Naive B cell (primary cell): ENCODE data around the gene SMAD7. TPM values are rescaled to one million over a fixed set of nuclear protein-coding genes. Genes with fewer than 3 reads are reported as not detected.
A peak's percentile ranks its signal among the peaks of the same experiment; 100 is the strongest.
"Not testable (repeated sequence)": the region's sequence is repeated elsewhere in the genome, so short reads cannot be mapped to it uniquely, and the experiment has no call there.

Source experiments
- ATAC-seq, 2 donors: fragments of 150-1000 bp; cut with Tn5 transposase; 2 replicates each; pipeline ENCODE4 v1.10.0; 2021; ENCODE audit warnings: low read depth in 2 of 2, mild to moderate bottlenecking in 2 of 2, moderate library complexity in 2 of 2
- DNase-seq: peaks from one replicate; pipeline ENCODE4 v3.0.0; 2022
- H3K27ac Mint-ChIP-seq, 6 donors: one replicate each; pipeline ENCODE4 v1.8.0; 2020 to 2022; ENCODE audit warnings: mild to moderate bottlenecking in 6 of 6, mixed read lengths in 6 of 6, moderate library complexity in 5 of 6, inconsistent platforms in 2 of 6
- H3K27me3 Mint-ChIP-seq, 3 donors: one replicate each; pipeline ENCODE4 v1.8.0; 2021 to 2022; ENCODE audit warnings: mixed read lengths in 3 of 3, mild to moderate bottlenecking in 1 of 3
- H3K36me3 Mint-ChIP-seq, 2 donors: one replicate each; pipeline ENCODE4 v1.8.0; 2020 to 2022; ENCODE audit warnings: mixed read lengths in 2 of 2, inconsistent platforms in 1 of 2, mild to moderate bottlenecking in 1 of 2
- H3K4me1 Mint-ChIP-seq, 3 donors: one replicate each; pipeline ENCODE4 v1.8.0; 2020 to 2022; ENCODE audit warnings: mixed read lengths in 3 of 3, inconsistent platforms in 1 of 3, mild to moderate bottlenecking in 1 of 3, moderate library complexity in 1 of 3
- H3K4me3 Mint-ChIP-seq, 8 donors: one replicate each; pipeline ENCODE4 v1.8.0; 2020 to 2022; ENCODE audit warnings: mild to moderate bottlenecking in 8 of 8, mixed read lengths in 8 of 8, moderate library complexity in 8 of 8, inconsistent platforms in 2 of 8
- H3K9me3 Mint-ChIP-seq, 7 donors: one replicate each; pipeline ENCODE4 v1.8.0; 2020 to 2022; ENCODE audit warnings: mixed read lengths in 7 of 7, mild to moderate bottlenecking in 5 of 7, inconsistent platforms in 2 of 7, moderate library complexity in 1 of 7
- polyA plus RNA-seq, 6 donors: library from polyadenylated mRNA; unstranded; fragments of 300-500 nt; fragmentation: Illumina TruSeq; gene quantifications; one replicate each; pipeline ENCODE4 v1.2.3, GENCODE V29; 2021; ENCODE audit warnings: low read depth in 6 of 6

SMAD7 gene
- polyA plus RNA-seq, 6 donors from 2014 or later: 0.47 to 3.7 (median 1.6) TPM

DNA sequence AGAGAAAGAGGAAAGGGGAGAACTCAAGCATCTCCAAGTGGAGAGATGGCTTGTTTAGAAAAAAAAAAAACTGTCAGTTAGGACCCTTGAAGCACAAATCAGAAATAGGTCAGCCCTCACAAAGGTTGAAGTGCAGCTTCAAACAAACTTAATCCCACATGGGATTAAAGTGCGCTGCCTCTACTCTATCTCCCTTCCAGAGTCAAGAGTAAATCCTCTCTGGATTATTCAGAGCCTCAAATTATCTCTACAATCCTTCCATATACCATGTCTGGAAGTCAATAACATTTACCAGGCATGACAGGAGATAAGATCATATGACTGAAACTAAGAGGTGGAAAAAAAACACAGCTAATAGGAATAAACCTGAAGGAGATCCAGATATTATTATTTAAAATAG is 69.8 kb downstream of the SMAD7 start:
- Mint-ChIP-seq H3K27me3 (peaks cover 0 to 7% (median 7%) of the 10 kb centered on the region in 3 donors), H3K27ac (no peak overlapping the region)

DNA sequence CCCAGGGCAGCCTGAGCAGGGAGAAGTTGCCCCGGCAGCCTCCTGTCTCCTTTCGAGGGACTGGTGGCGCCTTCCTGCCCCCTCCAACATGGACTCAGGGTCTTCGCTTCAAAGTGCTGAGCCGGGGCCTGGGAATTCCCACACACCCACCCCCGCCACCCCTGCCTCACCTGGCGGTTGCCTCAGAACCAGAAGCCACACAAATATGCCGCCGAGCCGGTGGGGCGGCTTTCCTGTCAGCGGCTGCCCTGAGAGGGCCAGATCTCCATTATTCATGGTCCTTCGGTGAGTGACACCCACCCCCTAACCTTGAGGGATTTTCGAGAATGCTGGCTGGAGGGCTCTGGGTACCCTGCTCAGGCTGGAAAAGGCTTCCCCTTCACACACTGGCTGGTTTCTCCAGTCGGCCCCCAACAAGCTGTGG is 71.7 kb downstream of the SMAD7 start:
- no peak for ATAC-seq
- no peak overlapping the region for H3K27ac Mint-ChIP-seq
- peaks cover 0 to 4% (median 0%) of the 10 kb centered on the region in 7 donors for H3K9me3 Mint-ChIP-seq
- peaks cover 0 to 2% (median 0%) of the 10 kb centered on the region in 3 donors for H3K4me1 Mint-ChIP-seq
- no peaks in the 10 kb centered on the region for H3K36me3 Mint-ChIP-seq
- no peak for DNase-seq
- no peak overlapping the region for H3K4me3 Mint-ChIP-seq
- peaks cover 0 to 7% (median 7%) of the 10 kb centered on the region in 3 donors for H3K27me3 Mint-ChIP-seq

More for the DNA sequence above, 69.8 kb downstream of the SMAD7 start:
- Mint-ChIP-seq H3K4me3 (no peak overlapping the region), H3K4me1 (peaks cover 0 to 4% (median 0%) of the 10 kb centered on the region in 3 donors), H3K36me3 (no peaks in the 10 kb centered on the region), H3K9me3 (peaks cover 0 to 4% (median 0%) of the 10 kb centered on the region in 7 donors)
- DNase-seq (no peak), ATAC-seq (no peak)

DNA sequence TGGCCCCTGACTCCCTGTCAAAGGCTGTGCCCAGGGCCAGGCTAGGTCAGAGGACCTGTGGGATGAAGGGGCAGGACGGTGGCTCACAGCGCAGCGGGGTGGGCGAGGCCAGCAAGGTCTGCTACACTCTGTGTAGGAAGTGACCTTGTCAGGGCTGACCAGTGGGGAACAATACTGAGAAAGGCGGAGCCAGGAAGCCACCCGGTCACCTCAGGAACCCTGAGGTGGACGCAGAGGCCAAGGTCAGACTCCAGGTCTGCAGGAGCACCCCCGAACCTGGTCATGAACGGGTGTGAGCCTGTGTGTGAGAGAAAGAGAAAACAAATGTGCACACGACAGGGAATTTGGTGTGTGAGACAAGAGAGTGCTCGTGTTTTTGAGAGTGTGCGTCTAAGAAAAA is 72.3 kb downstream of the SMAD7 start:
- peak overlapping the region in 1 of 6 donors; percentile 25 for H3K27ac Mint-ChIP-seq
- DNase-seq (no peak), ATAC-seq (no peak)
- H3K4me1 Mint-ChIP-seq: peaks cover 0 to 2% (median 0%) of the 10 kb centered on the region in 3 donors
- peaks cover 0 to 4% (median 0%) of the 10 kb centered on the region in 7 donors for H3K9me3 Mint-ChIP-seq
- H3K36me3 Mint-ChIP-seq: no peaks in the 10 kb centered on the region
- peaks cover 0 to 7% (median 7%) of the 10 kb centered on the region in 3 donors for H3K27me3 Mint-ChIP-seq
- no peak overlapping the region for H3K4me3 Mint-ChIP-seq

DNA sequence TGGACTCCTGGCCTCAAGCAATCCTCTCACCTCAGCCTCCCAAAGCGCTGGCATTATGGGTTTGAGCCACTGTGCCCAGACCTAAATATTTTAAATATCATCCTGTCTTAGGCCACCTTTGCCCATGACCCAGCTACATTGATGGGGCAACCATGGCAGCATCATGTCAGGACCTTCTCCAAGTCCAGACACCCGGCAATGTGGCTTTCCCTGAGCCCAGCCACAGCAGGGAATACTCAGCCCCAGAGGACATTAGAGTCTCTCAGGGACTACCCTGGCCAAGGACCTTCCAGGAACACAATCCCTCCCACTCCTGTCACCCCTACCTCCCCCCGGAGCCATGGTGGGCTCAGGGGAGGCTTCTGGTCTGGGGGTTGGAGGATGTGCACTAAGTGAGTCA is 72.8 kb downstream of the SMAD7 start:
- Mint-ChIP-seq H3K36me3 (no peaks in the 10 kb centered on the region), H3K9me3 (peaks cover 0 to 4% (median 0%) of the 10 kb centered on the region in 7 donors), H3K4me1 (peaks cover 0 to 2% (median 0%) of the 10 kb centered on the region in 3 donors), H3K27me3 (peaks cover 3 to 7% (median 7%) of the 10 kb centered on the region in 3 donors), H3K4me3 (no peak overlapping the region), H3K27ac (no peak overlapping the region)
- no peak for DNase-seq
- ATAC-seq: no peak

DNA sequence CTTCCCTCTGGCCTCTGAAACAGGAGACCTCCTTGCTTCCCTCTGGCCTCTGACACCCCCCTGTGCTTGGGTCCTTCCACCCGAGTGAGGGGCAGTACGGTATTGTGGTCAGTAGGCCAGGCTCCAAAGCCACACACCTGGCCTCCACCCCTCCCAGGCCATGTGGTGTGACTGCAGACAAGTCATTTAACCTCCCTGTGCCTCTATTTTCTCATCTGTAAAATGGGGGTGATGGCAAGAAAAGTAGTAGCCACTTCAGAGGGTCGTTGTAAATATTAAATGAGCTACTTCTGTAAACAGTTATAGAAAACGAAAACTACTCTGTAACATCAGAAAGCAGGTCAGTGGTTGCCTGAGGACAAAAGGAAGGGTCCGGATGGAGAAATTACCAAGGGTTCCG is 74.2 kb downstream of the SMAD7 start:
- DNase-seq: no peak
- H3K4me3 Mint-ChIP-seq: no peak overlapping the region
- no peak for ATAC-seq

DNA sequence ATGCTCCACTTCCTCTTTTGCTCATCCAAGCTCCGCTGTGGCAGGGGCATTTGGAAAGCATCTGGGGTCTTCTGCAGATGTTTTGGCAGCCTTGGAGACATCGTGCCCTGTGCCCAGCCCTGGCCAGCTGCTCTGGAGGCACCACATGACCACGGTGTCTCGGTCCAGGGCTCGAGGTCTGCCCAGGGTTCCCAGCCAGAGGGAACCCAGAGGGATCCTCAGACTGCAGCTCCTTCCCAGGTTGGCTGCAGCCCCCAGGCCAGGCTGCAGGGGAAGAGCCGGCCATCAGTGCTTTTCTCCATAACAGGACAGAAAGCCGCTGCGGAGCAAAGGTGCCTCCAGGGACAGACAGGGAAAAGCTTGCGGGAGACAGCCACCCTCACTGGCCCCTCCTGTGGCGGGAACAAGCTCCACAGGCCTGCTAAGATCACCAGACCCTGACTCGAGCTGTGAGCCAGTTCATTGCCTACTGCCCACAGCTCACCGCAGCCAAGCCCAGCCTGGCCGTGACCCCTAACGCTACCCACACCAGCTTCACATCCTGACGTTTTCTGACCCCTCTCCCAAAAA is 74.7 kb downstream of the SMAD7 start:
- peaks cover 4 to 7% (median 7%) of the 10 kb centered on the region in 3 donors for H3K27me3 Mint-ChIP-seq
- ATAC-seq: no peak
- peaks cover 7 to 12% (median 7%) of the 10 kb centered on the region in 3 donors for H3K4me1 Mint-ChIP-seq
- H3K4me3 Mint-ChIP-seq: peak overlapping the region in 1 of 8 donors; percentile 22
- no peaks in the 10 kb centered on the region for H3K36me3 Mint-ChIP-seq
- peaks cover 0 to 4% (median 0%) of the 10 kb centered on the region in 7 donors for H3K9me3 Mint-ChIP-seq
- no peak for DNase-seq
- H3K27ac Mint-ChIP-seq: peak overlapping the region in 1 of 6 donors; percentile 64

More for the DNA sequence above, 74.2 kb downstream of the SMAD7 start:
- Mint-ChIP-seq H3K9me3 (peaks cover 0 to 4% (median 0%) of the 10 kb centered on the region in 7 donors), H3K4me1 (peaks cover 4 to 7% (median 7%) of the 10 kb centered on the region in 3 donors), H3K36me3 (no peaks in the 10 kb centered on the region), H3K27me3 (peaks cover 4 to 7% (median 7%) of the 10 kb centered on the region in 3 donors), H3K27ac (no peak overlapping the region)

DNA sequence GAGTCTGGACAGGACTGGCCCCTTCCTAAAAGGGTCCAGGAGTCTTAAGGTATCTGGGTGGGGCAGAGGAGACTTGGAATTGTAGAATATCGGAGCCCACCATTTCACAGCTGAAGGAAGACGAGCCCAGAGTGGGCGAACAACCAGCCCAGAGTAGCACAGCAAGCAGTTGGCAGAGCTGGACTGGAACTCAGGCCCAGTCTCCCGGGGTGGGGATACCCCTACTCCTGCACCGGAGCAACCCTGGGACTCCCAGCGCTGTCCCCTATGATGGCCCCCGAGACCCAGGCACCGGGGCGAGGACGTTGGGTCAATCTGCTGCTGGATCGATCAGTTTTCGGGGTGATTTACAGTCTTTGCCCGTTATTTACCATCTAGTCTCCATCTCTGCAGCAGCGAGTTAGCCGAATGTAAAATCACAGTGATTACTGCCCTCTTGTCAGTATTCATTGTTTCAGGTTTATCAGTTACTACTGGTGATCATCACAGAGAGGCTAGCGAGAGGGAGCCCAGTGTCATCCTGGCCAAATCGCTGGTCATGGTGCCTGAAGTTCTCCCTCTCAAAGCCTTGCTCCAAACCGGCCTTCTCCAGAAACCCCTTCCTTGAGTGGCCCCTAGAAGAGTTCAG is 75.3 kb downstream of the SMAD7 start:
- Mint-ChIP-seq H3K36me3 (no peaks in the 10 kb centered on the region), H3K27me3 (peaks cover 4 to 7% (median 7%) of the 10 kb centered on the region in 3 donors), H3K4me3 (no peak overlapping the region), H3K4me1 (peaks cover 7 to 13% (median 7%) of the 10 kb centered on the region in 3 donors), H3K9me3 (peaks cover 0 to under 1% (median 0%) of the 10 kb centered on the region in 7 donors), H3K27ac (peak overlapping the region in 1 of 6 donors; percentile 75)
- DNase-seq (no peak), ATAC-seq (no peak)

DNA sequence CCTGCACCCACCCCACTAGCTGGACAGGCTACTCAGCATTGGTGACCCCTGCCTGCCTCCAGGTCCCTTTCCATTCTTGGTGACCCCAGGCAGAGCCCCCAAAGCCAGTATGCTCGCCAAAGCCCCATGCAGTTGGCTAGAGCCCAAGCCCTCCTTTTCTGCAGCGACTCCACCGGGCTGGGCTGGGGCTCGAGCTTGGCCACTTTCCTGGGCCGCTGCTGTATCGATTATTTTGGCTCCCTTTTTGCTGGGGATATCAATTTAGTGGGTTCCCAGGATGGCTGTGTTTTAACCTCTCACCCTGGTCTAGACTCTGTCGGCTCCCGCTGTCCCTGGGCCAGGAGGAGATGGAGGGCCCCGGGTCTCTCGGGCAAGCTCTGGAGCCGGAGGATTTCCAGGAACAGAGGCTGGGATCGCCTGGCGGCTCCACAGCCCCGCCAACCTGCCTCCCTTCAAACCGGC is 76.0 kb downstream of the SMAD7 start:
- DNase-seq (no peak), ATAC-seq (no peak)
- Mint-ChIP-seq H3K27me3 (peaks cover 4 to 7% (median 7%) of the 10 kb centered on the region in 3 donors), H3K36me3 (no peaks in the 10 kb centered on the region), H3K4me3 (no peak overlapping the region), H3K9me3 (no peaks in the 10 kb centered on the region), H3K4me1 (peaks cover 7 to 14% (median 7%) of the 10 kb centered on the region in 3 donors), H3K27ac (peak overlapping the region in 2 of 6 donors; percentile 60 to 63)

DNA sequence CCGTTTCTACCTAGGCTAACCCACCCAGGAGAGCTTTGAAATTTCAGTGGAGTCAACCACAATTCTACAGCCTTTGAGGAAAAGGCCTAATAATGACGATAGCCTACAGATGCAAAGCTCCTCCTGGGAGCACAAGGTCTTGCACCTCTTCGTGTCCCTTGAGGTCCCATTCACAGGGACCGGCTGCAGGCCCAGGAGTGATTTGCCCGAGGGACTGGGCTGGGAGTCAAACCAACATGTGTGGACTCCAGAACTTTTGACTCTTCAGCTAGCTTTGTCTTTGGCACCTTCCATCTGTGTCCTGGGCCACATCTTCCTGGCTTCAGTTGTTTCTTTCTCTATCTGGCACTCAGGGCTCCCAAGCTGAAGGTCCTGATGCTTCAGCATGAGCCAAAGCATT is 76.5 kb downstream of the SMAD7 start:
- no peaks in the 10 kb centered on the region for H3K9me3 Mint-ChIP-seq
- ATAC-seq: no peak
- peaks cover 9 to 19% (median 12%) of the 10 kb centered on the region in 3 donors for H3K4me1 Mint-ChIP-seq
- no peak overlapping the region for H3K4me3 Mint-ChIP-seq
- DNase-seq: no peak
- H3K27me3 Mint-ChIP-seq: peaks cover 4 to 7% (median 7%) of the 10 kb centered on the region in 3 donors
- no peaks in the 10 kb centered on the region for H3K36me3 Mint-ChIP-seq
- H3K27ac Mint-ChIP-seq: peak overlapping the region in 1 of 6 donors; percentile 60

DNA sequence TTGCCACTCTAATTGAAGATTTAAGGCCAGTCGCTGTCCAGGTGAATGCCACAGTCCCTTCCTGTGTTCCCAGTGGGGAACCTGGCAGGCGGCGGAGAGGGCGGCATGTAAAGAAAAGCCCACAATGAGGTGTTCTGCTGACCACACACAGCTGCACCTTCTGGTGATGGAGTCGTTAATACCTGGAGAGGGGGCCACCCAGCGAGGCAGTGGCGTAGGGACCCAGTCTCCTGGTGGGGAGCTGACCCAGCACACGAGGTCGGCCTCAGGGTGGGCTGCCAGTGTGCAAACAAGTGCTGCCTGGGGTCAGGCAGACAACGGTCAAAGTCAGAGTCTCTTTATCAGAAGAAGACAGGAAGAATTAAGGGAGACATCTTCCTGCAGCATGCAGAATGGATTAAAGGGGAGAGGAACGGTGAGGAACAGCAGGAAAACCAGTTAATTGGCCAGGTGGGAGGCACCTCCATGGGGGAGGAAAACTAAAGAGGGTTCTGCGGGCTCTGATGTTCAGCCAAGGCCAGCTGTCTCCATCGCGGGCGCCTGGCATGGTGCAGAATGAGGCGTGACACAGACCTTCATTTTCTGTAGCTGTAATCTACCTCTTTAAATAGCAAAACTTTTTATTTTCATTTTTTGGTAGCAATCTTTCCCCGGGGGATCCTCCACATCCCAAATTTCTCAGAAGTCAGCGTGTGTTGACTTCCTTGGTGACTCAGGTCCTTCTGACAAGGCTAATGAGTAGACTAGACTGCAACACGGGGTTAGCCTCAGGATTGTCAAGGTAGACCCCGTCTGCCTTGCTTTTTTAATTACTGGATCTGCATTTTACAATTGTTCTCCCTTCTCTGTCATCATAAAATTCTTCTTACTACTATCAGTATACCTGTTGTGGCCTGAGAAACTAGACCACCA is 78.3 kb downstream of the SMAD7 start:
- Mint-ChIP-seq H3K36me3 (no peaks in the 10 kb centered on the region), H3K4me3 (no peak overlapping the region), H3K27ac (peak overlapping the region in 4 of 6 donors; percentile 21 to 88 (median 78)), H3K9me3 (no peaks in the 10 kb centered on the region), H3K27me3 (peaks cover 0 to 4% (median 0%) of the 10 kb centered on the region in 3 donors), H3K4me1 (peaks cover 21 to 34% (median 27%) of the 10 kb centered on the region in 3 donors)
- DNase-seq: no peak
- no peak for ATAC-seq

DNA sequence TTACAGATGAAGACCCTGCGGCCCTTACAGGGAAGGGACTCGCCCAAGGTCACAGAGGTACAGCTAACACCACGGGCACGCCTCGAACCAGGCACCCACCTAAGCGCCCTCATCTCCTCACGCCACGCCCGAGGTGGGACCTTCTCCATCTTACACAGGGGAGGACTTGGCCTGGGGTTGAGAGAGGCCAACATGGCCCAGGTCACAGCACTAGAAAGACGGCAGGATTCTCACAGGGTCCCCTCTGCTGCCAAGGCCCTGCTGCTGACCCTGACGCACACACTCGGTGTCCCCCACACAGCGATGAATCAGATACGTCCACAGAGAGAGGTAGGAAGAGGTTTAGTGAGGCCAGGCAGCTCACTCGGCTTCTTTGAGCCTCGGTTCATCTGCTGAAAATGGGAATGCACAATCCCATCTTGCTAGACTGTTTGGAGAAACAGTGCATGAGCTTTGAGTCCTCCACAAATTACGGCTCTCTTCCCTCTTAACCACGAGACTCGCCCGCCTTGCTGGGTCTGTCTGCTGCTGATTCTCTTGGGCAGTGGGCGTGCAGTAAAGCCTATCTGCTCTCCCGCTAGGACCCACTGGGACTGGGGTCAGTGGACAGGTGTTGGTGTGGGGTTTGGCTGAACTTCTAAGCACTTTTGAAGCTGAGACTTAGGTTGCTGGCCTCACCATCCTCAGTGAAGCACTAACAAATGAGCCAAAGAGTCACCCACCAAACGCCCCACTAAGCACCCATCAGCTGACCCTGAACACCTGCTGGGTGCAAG is 79.2 kb downstream of the SMAD7 start:
- no peaks in the 10 kb centered on the region for H3K36me3 Mint-ChIP-seq
- H3K4me3 Mint-ChIP-seq: peak overlapping the region in 1 of 8 donors; percentile 4
- peaks cover 21 to 34% (median 27%) of the 10 kb centered on the region in 3 donors for H3K4me1 Mint-ChIP-seq
- DNase-seq (no peak), ATAC-seq (no peak)
- peaks cover 0 to 4% (median 0%) of the 10 kb centered on the region in 3 donors for H3K27me3 Mint-ChIP-seq
- peak overlapping the region in 5 of 6 donors; percentile 47 to 88 (median 81) for H3K27ac Mint-ChIP-seq
- no peaks in the 10 kb centered on the region for H3K9me3 Mint-ChIP-seq

DNA sequence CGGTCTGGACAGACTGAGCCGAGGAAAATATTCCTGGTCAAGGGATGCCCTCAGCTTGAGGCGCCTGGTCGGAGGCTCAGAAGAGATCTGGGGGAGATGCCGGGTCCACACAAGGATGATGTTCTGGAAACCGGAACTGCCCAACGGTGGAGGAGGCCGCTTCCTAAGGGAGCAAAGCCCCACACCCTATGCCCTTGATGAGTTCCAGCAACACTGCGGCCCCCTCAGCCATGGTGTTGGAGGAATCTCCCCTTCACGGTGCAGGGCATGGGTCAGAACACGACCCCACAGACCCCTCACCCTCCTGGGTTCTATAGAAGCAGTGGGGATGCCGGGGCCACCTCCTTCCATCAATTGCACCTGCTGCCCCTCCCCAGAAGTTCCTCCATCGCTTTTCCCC is 79.8 kb downstream of the SMAD7 start:
- H3K4me3 Mint-ChIP-seq, H3K27me3 Mint-ChIP-seq, ATAC-seq, H3K9me3 Mint-ChIP-seq, H3K36me3 Mint-ChIP-seq, DNase-seq: not testable (repeated sequence)
- Mint-ChIP-seq H3K4me1 (peaks cover 21 to 34% (median 27%) of the 10 kb centered on the region in 3 donors), H3K27ac (peak overlapping the region in 3 of 6 donors; percentile 62 to 85 (median 81))
